Measurements from ENCODE around the gene ATAD3C. TPM values are rescaled to one million over a fixed set of nuclear protein-coding genes. Genes with fewer than 3 reads are reported as not detected.
"Not testable (repeated sequence)": the region's sequence is repeated elsewhere in the genome, so short reads cannot be mapped to it uniquely, and the experiment has no call there.

ATAD3C gene
- total RNA-seq, 1 donor from 2014 or later = 1.8 TPM

DNA sequence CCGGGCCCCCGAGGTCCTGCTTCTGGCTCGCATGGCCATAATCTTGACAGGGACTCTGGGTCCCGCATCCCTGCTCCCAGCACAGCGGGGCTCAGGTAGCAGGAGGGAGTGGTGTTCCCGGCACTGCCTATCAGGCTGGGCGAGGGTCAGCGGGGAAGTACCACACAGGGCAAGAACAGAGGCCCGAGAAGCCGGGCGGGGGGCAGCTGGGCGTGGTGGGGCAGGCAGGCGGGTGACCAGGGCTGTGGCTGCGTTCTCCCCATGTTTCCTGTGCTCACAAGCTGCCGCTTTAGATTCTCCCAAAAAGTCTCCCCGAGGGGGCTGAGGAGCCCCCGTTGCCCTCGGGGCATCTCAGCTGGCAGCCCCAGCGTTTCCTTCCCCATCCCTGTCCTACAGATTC is 40.4 kb downstream of the ATAD3C start:
- DNase-seq (ENCODE audit: low read depth) = no peak
- Mint-ChIP-seq H3K36me3 (ENCODE audit: low read depth, unreplicated experiment) (peaks cover 23% of the 10 kb centered on the region), H3K9me3 (ENCODE audit: unreplicated experiment) (peaks cover 2% of the 10 kb centered on the region), H3K4me1 (ENCODE audit: low read depth, unreplicated experiment) (no peaks in the 10 kb centered on the region), H3K4me3 (ENCODE audit: unreplicated experiment) (no peak overlapping the region), H3K27me3 (ENCODE audit: low read depth, unreplicated experiment) (no peaks in the 10 kb centered on the region), H3K27ac (ENCODE audit: unreplicated experiment) (no peak overlapping the region)
- Histone ChIP-seq H3K4me3 (ENCODE audit: insufficient read depth, low read depth, low read length) (no peak overlapping the region), H3K9me3 (ENCODE audit: insufficient read depth, low read depth, low read length) (no peaks in the 10 kb centered on the region), H3K27ac (ENCODE audit: low read depth, low read length) (no peak overlapping the region), H3K4me2 (ENCODE audit: low read length) (no peak overlapping the region), H2AFZ (ENCODE audit: low read depth, low read length) (no peak overlapping the region), H3K36me3 (ENCODE audit: insufficient read depth, low read length) (peaks cover 25% of the 10 kb centered on the region), H3K9ac (ENCODE audit: low read length) (no peak overlapping the region), H3K27me3 (ENCODE audit: insufficient read depth, low read length) (no peaks in the 10 kb centered on the region), H3K79me2 (ENCODE audit: insufficient read depth, low read length) (peaks cover 19% of the 10 kb centered on the region), H4K20me1 (ENCODE audit: insufficient read depth, low read length) (peaks cover 13% of the 10 kb centered on the region), H3K4me1 (ENCODE audit: insufficient read depth, low read length) (no peaks in the 10 kb centered on the region)
- TF ChIP-seq EZH2 (IDR thresholded peaks at IDR 0.05; ENCODE audit: insufficient read depth, low read length) = no peak
- TF ChIP-seq, protein P1, sequence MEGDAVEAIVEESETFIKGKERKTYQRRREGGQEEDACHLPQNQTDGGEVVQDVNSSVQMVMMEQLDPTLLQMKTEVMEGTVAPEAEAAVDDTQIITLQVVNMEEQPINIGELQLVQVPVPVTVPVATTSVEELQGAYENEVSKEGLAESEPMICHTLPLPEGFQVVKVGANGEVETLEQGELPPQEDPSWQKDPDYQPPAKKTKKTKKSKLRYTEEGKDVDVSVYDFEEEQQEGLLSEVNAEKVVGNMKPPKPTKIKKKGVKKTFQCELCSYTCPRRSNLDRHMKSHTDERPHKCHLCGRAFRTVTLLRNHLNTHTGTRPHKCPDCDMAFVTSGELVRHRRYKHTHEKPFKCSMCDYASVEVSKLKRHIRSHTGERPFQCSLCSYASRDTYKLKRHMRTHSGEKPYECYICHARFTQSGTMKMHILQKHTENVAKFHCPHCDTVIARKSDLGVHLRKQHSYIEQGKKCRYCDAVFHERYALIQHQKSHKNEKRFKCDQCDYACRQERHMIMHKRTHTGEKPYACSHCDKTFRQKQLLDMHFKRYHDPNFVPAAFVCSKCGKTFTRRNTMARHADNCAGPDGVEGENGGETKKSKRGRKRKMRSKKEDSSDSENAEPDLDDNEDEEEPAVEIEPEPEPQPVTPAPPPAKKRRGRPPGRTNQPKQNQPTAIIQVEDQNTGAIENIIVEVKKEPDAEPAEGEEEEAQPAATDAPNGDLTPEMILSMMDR (IDR thresholded peaks at IDR 0.05; ENCODE audit: insufficient read depth, low read depth, low read length) = no peak
- no peak for FAIRE-seq

DNA sequence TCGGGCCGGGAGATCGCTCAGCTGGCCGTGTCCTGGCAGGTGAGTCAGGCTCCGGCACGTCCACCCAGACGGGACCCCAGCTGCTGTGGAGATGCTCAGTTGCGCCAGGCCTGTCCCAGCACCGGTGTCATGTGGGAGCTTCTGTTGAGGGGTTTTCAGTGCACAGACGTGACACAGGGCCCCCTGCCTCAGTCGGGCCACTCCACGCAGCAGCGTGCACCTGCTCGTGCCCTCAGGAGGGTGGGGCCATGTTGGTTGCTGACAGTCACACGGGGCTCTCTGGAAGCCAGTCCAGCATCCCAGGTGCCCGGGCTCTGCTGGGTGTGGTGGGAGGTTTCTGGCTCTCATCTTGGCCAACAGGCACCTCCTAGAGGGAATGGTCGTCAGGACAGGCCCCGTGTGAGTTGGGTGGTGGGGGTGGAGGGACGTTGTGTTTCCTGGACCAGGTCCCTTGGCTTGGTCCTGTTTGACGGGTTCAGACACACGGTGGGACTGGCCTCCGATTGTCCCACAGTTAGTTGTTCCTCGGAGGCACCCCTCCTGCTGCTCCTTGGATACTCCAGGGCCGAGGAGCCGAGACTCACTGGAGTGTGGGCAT is 41.2 kb downstream of the ATAD3C start:
- Mint-ChIP-seq H3K4me3 (ENCODE audit: unreplicated experiment) (no peak overlapping the region), H3K9me3 (ENCODE audit: unreplicated experiment) (peaks cover 2% of the 10 kb centered on the region), H3K4me1 (ENCODE audit: low read depth, unreplicated experiment) (no peaks in the 10 kb centered on the region), H3K27ac (ENCODE audit: unreplicated experiment) (no peak overlapping the region), H3K36me3 (ENCODE audit: low read depth, unreplicated experiment) (peaks cover 23% of the 10 kb centered on the region), H3K27me3 (ENCODE audit: low read depth, unreplicated experiment) (no peaks in the 10 kb centered on the region)
- Histone ChIP-seq H3K27ac (ENCODE audit: low read depth, low read length) (no peak overlapping the region), H3K4me3 (ENCODE audit: insufficient read depth, low read depth, low read length) (no peak overlapping the region), H3K9ac (ENCODE audit: low read length) (no peak overlapping the region), H3K36me3 (ENCODE audit: insufficient read depth, low read length) (peaks cover 25% of the 10 kb centered on the region), H4K20me1 (ENCODE audit: insufficient read depth, low read length) (peaks cover 13% of the 10 kb centered on the region), H3K79me2 (ENCODE audit: insufficient read depth, low read length) (peaks cover 19% of the 10 kb centered on the region), H3K9me3 (ENCODE audit: insufficient read depth, low read depth, low read length) (no peaks in the 10 kb centered on the region), H3K4me2 (ENCODE audit: low read length) (no peak overlapping the region), H2AFZ (ENCODE audit: low read depth, low read length) (no peak overlapping the region), H3K27me3 (ENCODE audit: insufficient read depth, low read length) (no peaks in the 10 kb centered on the region), H3K4me1 (ENCODE audit: insufficient read depth, low read length) (no peaks in the 10 kb centered on the region)
- DNase-seq (ENCODE audit: low read depth) (no peak), FAIRE-seq (no peak)
- TF ChIP-seq EZH2 (IDR thresholded peaks at IDR 0.05; ENCODE audit: insufficient read depth, low read length) = no peak
- TF ChIP-seq, protein P1 (IDR thresholded peaks at IDR 0.05; ENCODE audit: insufficient read depth, low read depth, low read length) = no peak

DNA sequence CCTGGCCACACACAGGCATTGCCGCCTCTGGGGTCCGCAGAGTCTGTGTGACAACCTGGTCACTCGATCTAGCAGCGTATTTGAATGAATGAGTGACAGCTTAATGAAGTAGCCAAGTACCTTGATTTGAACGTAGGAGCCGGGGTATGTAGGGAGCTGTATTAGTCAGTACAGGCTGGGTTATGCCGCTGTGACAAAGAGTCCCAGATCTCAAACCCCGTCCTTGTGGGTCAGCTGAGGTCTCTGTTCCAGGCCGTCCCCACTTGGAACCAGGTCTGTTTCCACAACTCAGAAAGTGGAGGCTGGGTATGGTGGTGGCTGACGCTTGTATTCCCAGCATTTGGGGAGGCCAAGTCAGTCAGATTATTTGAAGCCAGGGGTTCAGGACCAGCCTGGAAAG is 42.1 kb downstream of the ATAD3C start:
- no peaks in the 10 kb centered on the region for H3K27me3 Mint-ChIP-seq (ENCODE audit: low read depth, unreplicated experiment)
- H3K4me2 ChIP-seq (ENCODE audit: low read length) = no peak overlapping the region
- H3K36me3 Mint-ChIP-seq (ENCODE audit: low read depth, unreplicated experiment) = peaks cover 23% of the 10 kb centered on the region
- FAIRE-seq (no peak), DNase-seq (ENCODE audit: low read depth) (no peak)
- H3K4me1 ChIP-seq (ENCODE audit: insufficient read depth, low read length) = no peaks in the 10 kb centered on the region
- H3K4me3 ChIP-seq (ENCODE audit: insufficient read depth, low read depth, low read length) = no peak overlapping the region
- H3K4me1 Mint-ChIP-seq (ENCODE audit: low read depth, unreplicated experiment) = no peaks in the 10 kb centered on the region
- H4K20me1 ChIP-seq (ENCODE audit: insufficient read depth, low read length) = peaks cover 13% of the 10 kb centered on the region
- peaks cover 19% of the 10 kb centered on the region for H3K79me2 ChIP-seq (ENCODE audit: insufficient read depth, low read length)
- no peak for TF ChIP-seq EZH2 (IDR thresholded peaks at IDR 0.05; ENCODE audit: insufficient read depth, low read length)
- H3K36me3 ChIP-seq (ENCODE audit: insufficient read depth, low read length) = peaks cover 25% of the 10 kb centered on the region
- no peak overlapping the region for H3K27ac Mint-ChIP-seq (ENCODE audit: unreplicated experiment)
- H3K27me3 ChIP-seq (ENCODE audit: insufficient read depth, low read length) = no peaks in the 10 kb centered on the region
- H3K9me3 Mint-ChIP-seq (ENCODE audit: unreplicated experiment) = peaks cover 2% of the 10 kb centered on the region
- H3K27ac ChIP-seq (ENCODE audit: low read depth, low read length) = no peak overlapping the region
- H3K4me3 Mint-ChIP-seq (ENCODE audit: unreplicated experiment) = no peak overlapping the region
- H3K9me3 ChIP-seq (ENCODE audit: insufficient read depth, low read depth, low read length) = no peaks in the 10 kb centered on the region
- no peak overlapping the region for H3K9ac ChIP-seq (ENCODE audit: low read length)
- H2AFZ ChIP-seq (ENCODE audit: low read depth, low read length) = no peak overlapping the region

DNA sequence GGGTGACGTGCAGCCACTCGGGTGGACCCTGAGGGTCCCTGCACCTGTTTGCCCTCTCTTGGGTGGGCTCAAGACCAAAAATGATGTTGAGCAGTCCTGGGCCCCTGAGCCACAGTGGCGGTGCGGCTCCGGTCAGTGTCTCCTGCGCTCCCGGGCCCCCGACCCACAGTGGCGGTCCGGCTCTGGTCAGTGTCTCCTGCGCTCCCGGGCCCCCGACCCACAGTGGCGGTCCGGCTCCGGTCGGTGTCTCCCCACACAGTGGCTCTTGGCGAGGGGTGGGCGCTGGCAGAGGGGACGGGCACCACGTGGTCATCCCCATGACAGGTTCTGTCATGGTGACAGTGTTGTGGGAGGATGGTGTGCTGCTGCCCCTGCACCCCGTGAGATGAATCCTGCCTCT is 44.8 kb downstream of the ATAD3C start:
- Histone ChIP-seq H3K79me2 (ENCODE audit: insufficient read depth, low read length) (peaks cover 14% of the 10 kb centered on the region), H3K36me3 (ENCODE audit: insufficient read depth, low read length) (peaks cover 17% of the 10 kb centered on the region)
- not testable (repeated sequence) for H3K27me3 ChIP-seq (ENCODE audit: insufficient read depth, low read length); H3K9me3 ChIP-seq (ENCODE audit: insufficient read depth, low read depth, low read length); DNase-seq (ENCODE audit: low read depth); H3K4me2 ChIP-seq (ENCODE audit: low read length); H3K27ac Mint-ChIP-seq (ENCODE audit: unreplicated experiment); H3K9ac ChIP-seq (ENCODE audit: low read length); H3K4me1 ChIP-seq (ENCODE audit: insufficient read depth, low read length); H3K4me3 Mint-ChIP-seq (ENCODE audit: unreplicated experiment); H3K4me1 Mint-ChIP-seq (ENCODE audit: low read depth, unreplicated experiment); H4K20me1 ChIP-seq (ENCODE audit: insufficient read depth, low read length); FAIRE-seq; H3K9me3 Mint-ChIP-seq (ENCODE audit: unreplicated experiment); H3K27ac ChIP-seq (ENCODE audit: low read depth, low read length); H3K27me3 Mint-ChIP-seq (ENCODE audit: low read depth, unreplicated experiment); H3K4me3 ChIP-seq (ENCODE audit: insufficient read depth, low read depth, low read length); H2AFZ ChIP-seq (ENCODE audit: low read depth, low read length)
- peaks cover 23% of the 10 kb centered on the region for H3K36me3 Mint-ChIP-seq (ENCODE audit: low read depth, unreplicated experiment)
